C4-2B (cell line): ENCODE measurements around the gene ICA1.

Experiments used
- CTCF ChIP-seq: fragments of 450-650 bp; conservative IDR thresholded peaks from 2 replicates; pipeline ENCODE4 v1.5.1; 2017; ENCODE audit warnings: mild to moderate bottlenecking
- ZFX ChIP-seq: fragments of 450-650 bp; IDR thresholded peaks from 2 replicates; pipeline ENCODE4 v1.6.1; 2017

GRCh38 chr7:8135417-8135816 lies 126.5 kb downstream of the ICA1 start:
- TF ChIP-seq CTCF (no peak), ZFX (no peak)
